Stimulated activated CD4-positive, alpha-beta T cell treated with anti-CD3 and anti-CD28 coated beads, TNF-alpha, amount 100 ng/mL, for 24 hours (primary cell): ENCODE data around the gene CBY2.
"Not testable (repeated sequence)": the region's sequence is repeated elsewhere in the genome, so short reads cannot be mapped to it uniquely, and the experiment has no call there.

Source experiments
- DNase-seq, 3 experiments: peaks; one replicate each; pipeline ENCODE4 v3.0.0-alpha.2; 2020; ENCODE audit warnings: low read depth in 3 of 3

Gene CBY2

DNA sequence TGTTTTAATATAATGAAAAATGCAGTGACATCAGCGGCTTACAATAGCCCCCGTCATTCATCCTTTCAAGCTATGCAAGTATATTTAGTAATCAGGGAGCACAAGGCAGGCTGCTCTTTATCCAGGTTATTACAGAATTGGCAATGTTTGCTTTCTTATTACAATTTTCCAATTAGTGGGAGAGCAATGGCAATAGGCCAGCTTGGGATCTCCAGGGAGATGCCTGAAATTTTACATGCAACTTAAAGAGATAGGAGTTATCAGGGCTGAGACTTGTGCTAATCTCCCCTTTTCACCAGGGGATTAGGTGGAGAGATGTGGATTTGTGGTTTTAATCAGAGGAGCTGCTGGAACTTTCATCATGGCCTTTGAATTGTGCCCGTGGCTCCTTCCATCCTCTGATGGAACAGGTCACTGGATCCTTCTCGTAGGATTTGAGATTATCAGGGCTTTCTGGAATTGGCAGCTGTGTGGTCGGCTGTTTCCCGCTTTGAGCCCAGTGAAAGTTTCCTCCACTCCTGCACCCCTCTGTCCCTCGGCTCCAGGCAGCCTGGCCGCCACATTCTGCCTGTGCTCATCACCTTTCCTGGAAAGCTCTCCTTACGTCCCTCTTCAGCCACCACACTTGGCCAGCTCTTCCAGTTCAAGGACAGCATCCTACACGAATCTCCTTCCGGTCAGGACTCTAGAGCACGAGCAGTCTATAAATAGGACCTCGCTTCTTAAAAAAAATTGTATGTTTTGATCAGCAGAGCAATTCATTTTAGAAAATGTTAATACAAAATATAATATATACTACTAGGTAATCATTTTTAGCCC lies 47.0 kb downstream of the CBY2 start:
- DNase-seq: no peak

DNA sequence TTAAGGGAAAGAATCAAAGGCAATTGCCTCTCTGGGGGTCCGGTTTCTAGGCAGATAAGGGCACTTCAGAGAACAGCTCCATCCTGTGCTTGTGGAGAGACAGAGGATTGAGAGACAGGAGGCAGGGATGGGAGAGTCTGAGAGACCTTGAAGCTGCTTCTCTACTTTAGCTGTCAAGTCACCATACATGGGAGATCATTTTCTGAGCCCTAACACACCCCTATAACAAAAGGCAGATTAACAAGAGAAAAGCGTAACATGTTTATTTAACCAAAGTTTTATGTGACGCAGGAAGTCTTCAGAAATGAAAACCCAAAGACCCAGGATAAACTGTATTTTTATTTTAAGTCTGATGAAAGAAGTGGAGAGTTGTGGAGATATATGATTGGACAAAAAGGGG lies 48.4 kb downstream of the CBY2 start:
- DNase-seq: no peak

DNA sequence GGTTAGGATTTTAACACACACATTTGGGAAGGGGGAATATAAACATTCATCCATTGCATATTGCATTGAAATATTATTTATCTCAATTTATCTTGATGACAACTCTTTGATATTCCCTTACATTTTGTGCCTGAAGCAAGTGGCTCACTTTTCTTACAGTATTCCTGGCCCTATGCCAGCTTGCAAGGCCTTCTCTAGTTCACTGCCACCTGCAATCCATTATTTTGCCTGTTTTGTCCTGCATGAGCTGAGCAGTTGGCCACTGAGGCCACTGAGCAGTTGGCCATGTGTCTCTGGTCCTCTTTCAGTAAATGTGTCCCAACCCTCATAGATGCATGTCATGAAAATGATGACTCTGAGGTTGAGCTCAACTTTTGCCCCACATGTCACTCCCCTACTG lies 49.8 kb downstream of the CBY2 start:
- no peak for DNase-seq

DNA sequence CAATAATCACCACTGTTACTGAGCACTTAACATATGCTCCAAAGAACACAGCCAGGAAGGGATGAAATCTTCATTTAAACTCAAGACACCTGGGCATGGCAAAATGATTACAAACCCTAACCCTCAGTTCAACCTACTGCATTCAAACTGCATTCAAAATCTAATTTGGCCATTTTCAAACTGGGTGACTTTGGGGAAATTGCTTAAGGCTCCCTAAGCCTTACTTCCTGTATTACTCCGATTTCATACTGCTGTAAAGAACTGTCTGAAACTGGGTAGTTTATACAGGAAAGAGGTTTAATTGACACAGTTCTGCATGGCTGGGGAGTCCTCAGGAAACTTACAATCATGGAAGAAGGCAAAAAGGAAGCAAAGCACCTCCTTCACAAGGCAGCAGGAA lies 50.4 kb downstream of the CBY2 start:
- no peak for DNase-seq

DNA sequence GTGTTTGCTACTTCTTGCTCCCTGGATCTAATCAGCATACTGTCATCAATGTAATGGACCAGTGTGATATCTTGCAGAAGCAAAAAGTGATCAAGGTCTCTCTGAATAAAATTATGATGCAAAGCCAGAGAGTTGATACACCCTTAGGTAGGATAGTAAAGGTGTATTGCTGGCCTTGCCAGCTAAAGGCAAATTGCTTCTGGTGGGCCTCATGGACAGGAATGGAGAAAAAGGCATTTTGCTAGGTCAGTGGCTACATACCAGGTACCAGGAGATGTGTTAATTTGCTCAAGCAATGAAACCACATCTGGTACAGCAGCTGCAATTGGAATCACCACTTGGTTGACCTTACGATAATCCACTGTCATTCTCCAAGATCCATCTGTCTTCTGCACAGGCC lies 54.4 kb downstream of the CBY2 start:
- not testable (repeated sequence) for DNase-seq

DNA sequence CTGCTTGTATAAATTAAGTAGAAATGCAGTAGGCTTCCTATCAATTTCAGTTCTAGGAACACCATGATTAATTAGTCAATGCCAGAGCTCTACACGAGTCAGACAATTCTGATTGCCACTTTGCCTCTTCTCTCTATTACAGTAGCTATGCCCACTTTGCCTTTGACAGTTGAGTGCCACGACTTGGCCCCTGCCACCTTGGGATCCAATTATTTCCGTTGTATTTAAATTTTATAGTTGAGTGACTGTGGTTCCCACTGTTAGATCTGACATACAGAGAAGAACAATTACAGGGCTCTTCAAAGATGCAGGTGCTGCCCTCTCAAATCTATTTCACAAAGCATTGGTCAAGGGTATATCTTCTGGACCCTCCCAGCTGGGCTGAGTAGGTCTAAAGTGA lies 55.5 kb downstream of the CBY2 start:
- DNase-seq: not testable (repeated sequence)

DNA sequence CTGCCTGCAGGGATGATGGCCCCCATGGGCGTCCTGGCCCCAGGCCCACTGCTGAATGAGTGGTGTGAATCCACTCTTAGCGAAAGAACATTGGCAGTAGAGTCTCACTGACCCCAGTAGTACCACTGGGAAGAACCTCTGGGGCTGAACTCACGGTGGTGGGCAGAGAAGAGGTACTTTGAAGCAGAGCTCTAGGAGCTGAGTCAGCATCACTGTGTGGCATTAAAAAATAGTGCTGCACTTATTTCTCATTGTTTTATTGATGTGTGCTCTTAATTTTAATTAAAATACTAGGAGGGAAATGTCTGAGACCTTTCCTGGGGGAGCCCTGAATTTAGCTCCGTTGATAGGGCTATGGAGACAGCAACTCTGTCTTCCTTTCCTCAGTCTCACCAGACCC lies 61.3 kb downstream of the CBY2 start:
- no peak for DNase-seq
